Retina (tissue), 1 donor: ENCODE data around the gene BAG1.

ENCODE experiments used
- DNase-seq: peaks from one replicate; pipeline ENCODE4 v3.0.0-alpha.2; 2016

The BAG1 gene

GRCh38 chr9:33273266-33273971, 8.9 kb upstream of the BAG1 start:
- no peak for DNase-seq

GRCh38 chr9:33272061-33272460, 7.6 kb upstream of the BAG1 start:
- no peak for DNase-seq

GRCh38 chr9:33270146-33270545, 5.6 kb upstream of the BAG1 start:
- DNase-seq, result no peak

GRCh38 chr9:33267151-33267767, 2.8 kb upstream of the BAG1 start:
- DNase-seq, result no peak

GRCh38 chr9:33265211-33265865, 830 bp upstream of the BAG1 start:
- DNase-seq, result no peak

GRCh38 chr9:33264003-33264472, 470 bp downstream of the BAG1 start:
- DNase-seq, result peak; percentile 81

GRCh38 chr9:33263131-33264002, 1.1 kb downstream of the BAG1 start:
- DNase-seq, result no peak

- DNase-seq, result no peak
Measured at GRCh38 chr9:33260372-33260771, 4.1 kb downstream of the BAG1 start.

GRCh38 chr9:33257276-33257675, 7.2 kb downstream of the BAG1 start:
- DNase-seq, result no peak

- DNase-seq, result no peak
Measured at GRCh38 chr9:33256236-33256635, 8.3 kb downstream of the BAG1 start.

- no peak for DNase-seq
Measured at GRCh38 chr9:33255471-33255870, 9.0 kb downstream of the BAG1 start.

- DNase-seq, result no peak
Measured at GRCh38 chr9:33255014-33255413, 9.5 kb downstream of the BAG1 start.

- DNase-seq, result no peak
Measured at GRCh38 chr9:33254211-33254610, 10.3 kb downstream of the BAG1 start.

GRCh38 chr9:33250458-33250995, 14.0 kb downstream of the BAG1 start:
- DNase-seq, result no peak

GRCh38 chr9:33249983-33250382, 14.5 kb downstream of the BAG1 start:
- DNase-seq, result no peak

GRCh38 chr9:33249087-33249658, 15.3 kb downstream of the BAG1 start:
- DNase-seq, result no peak

- no peak for DNase-seq
Measured at GRCh38 chr9:33248606-33249005, 15.9 kb downstream of the BAG1 start.

- DNase-seq, result no peak
Measured at GRCh38 chr9:33246269-33246860, 18.1 kb downstream of the BAG1 start.

- DNase-seq, result no peak
Measured at GRCh38 chr9:33245341-33245740, 19.2 kb downstream of the BAG1 start.

- no peak for DNase-seq
Measured at GRCh38 chr9:33244137-33244784, 20.2 kb downstream of the BAG1 start.

GRCh38 chr9:33242609-33243134, 21.8 kb downstream of the BAG1 start:
- DNase-seq, result no peak
